Hepatocyte (in vitro differentiated cells): ENCODE results near the gene FZR1. TPM values are rescaled to one million over a fixed set of nuclear protein-coding genes. Genes with fewer than 3 reads are reported as not detected.

Source experiments
- DNase-seq: peaks from one replicate; pipeline ENCODE4 v3.0.0-alpha.2; 2016; ENCODE audit warnings: low spot score
- H2AFZ ChIP-seq: fragments of 200-600 bp; sonication (generic); 2 replicates; pipeline ENCODE4 v1.6.0; 2016; ENCODE audit warnings: antibody characterized with exemption, mild to moderate bottlenecking
- H3K27ac ChIP-seq: fragments of 200-600 bp; sonication (generic); 2 replicates; pipeline ENCODE4 v1.5.1; 2016; ENCODE audit warnings: mild to moderate bottlenecking
- H3K27me3 ChIP-seq: fragments of 200-600 bp; sonication (generic); 2 replicates; pipeline ENCODE4 v1.6.1; 2016
- H3K36me3 ChIP-seq: fragments of 200-600 bp; sonication (generic); replicated peaks from 2 replicates; pipeline ENCODE4 v1.5.1; 2016; ENCODE audit warnings: low read depth; ENCODE audit not compliant: insufficient read depth
- H3K4me1 ChIP-seq: fragments of 200-600 bp; sonication (generic); 2 replicates; pipeline ENCODE4 v1.5.1; 2016; ENCODE audit warnings: mild to moderate bottlenecking, moderate library complexity; ENCODE audit not compliant: insufficient read depth
- H3K4me2 ChIP-seq: fragments of 200-600 bp; sonication (generic); 2 replicates; pipeline ENCODE4 v1.6.0; 2016
- H3K4me3 ChIP-seq: fragments of 200-600 bp; sonication (generic); 2 replicates; pipeline ENCODE4 v1.5.1; 2016; ENCODE audit warnings: mild to moderate bottlenecking
- H3K79me2 ChIP-seq: fragments of 200-600 bp; sonication (generic); 2 replicates; pipeline ENCODE4 v1.6.0; 2017; ENCODE audit warnings: mild to moderate bottlenecking
- H3K9me2 ChIP-seq: fragments of 200-600 bp; sonication (generic); replicated peaks from 2 replicates; pipeline ENCODE4 v1.6.0; 2017; ENCODE audit warnings: mild to moderate bottlenecking; ENCODE audit not compliant: insufficient read depth
- H3K9me3 ChIP-seq: fragments of 200-600 bp; sonication (generic); 2 replicates; pipeline ENCODE4 v1.5.1; 2016; ENCODE audit warnings: low read depth, mild to moderate bottlenecking
- H4K20me1 ChIP-seq: fragments of 200-600 bp; sonication (generic); 2 replicates; pipeline ENCODE4 v1.6.0; 2016; ENCODE audit warnings: mild to moderate bottlenecking; ENCODE audit not compliant: insufficient read depth, poor library complexity, severe bottlenecking
- EZH2 ChIP-seq: fragments of 200-600 bp; sonication (generic); IDR thresholded peaks from 2 replicates; pipeline ENCODE4 v1.6.1; 2016; ENCODE audit warnings: antibody characterized with exemption, mild to moderate bottlenecking, borderline replicate concordance
- EZH2phosphoT487 ChIP-seq: fragments of 200-600 bp; sonication (generic); IDR thresholded peaks from one replicate; pipeline ENCODE4 v1.6.1; 2018; ENCODE audit warnings: antibody characterized with exemption, mild to moderate bottlenecking, low read depth, moderate library complexity; ENCODE audit not compliant: unreplicated experiment, severe bottlenecking
- WGBS: methylation state at CpG from one replicate; pipeline ENCODE4 v1.1.6; 2016; ENCODE audit warnings: low lambda C conversion rate; ENCODE audit errors: missing lambda C conversion rate; 5-methylcytosine and 5-hydroxymethylcytosine counted together
- polyA plus RNA-seq: library from polyadenylated mRNA; unstranded; fragments of >200 nt; fragmentation: Nextera tagmentation; extraction: Ambion mirVana; gene quantifications from 2 replicates; pipeline ENCODE4 v1.2.1, GENCODE V29; 2016
- total RNA-seq: library from RNA; depleted of rRNA; stranded (reverse); fragments of >200 nt; gene quantifications from 2 replicates; pipeline ENCODE4 v1.2.3, GENCODE V29; 2014
- TF ChIP-seq, protein P1 (sequence below): fragments of 200-600 bp; sonication (generic); IDR thresholded peaks from 2 replicates; pipeline ENCODE4 v1.5.1; 2016; ENCODE audit warnings: antibody characterized with exemption, mild to moderate bottlenecking; ENCODE audit not compliant: poor library complexity

FZR1 gene
- total and polyA plus RNA-seq, 2 experiments from 2014 or later = 32.1 to 51.0 TPM

DNA sequence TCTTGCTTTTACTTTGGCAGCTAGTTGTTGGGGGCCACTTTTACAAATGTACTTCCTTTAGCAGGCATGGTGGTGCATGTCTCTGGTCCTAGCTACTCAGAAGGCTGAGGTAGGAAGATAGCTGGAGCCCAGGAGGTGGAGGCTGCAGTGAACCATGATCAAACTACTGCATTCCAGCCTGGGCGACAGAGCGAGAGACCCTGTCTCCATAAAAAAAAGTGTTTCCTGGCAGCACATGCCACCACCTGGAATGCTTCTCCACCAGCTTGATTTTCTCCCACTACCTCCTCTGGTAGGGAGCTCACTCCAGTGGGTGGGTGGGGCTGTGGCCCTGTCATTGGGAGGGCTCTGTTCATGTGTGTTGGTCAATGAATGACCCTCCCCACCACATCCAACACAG, 12.5 kb downstream of the FZR1 start:
- H3K27ac ChIP-seq = no peak overlapping the region
- 85% methylated on average over 2 of the region's 2 CpGs for WGBS
- no peak overlapping the region for H3K4me2 ChIP-seq
- TF ChIP-seq, protein P1, sequence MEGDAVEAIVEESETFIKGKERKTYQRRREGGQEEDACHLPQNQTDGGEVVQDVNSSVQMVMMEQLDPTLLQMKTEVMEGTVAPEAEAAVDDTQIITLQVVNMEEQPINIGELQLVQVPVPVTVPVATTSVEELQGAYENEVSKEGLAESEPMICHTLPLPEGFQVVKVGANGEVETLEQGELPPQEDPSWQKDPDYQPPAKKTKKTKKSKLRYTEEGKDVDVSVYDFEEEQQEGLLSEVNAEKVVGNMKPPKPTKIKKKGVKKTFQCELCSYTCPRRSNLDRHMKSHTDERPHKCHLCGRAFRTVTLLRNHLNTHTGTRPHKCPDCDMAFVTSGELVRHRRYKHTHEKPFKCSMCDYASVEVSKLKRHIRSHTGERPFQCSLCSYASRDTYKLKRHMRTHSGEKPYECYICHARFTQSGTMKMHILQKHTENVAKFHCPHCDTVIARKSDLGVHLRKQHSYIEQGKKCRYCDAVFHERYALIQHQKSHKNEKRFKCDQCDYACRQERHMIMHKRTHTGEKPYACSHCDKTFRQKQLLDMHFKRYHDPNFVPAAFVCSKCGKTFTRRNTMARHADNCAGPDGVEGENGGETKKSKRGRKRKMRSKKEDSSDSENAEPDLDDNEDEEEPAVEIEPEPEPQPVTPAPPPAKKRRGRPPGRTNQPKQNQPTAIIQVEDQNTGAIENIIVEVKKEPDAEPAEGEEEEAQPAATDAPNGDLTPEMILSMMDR = no peak
- no peak for TF ChIP-seq EZH2
- no peak for TF ChIP-seq EZH2phosphoT487
- H3K4me1 ChIP-seq = peaks cover 7% of the 10 kb centered on the region
- no peaks in the 10 kb centered on the region for H3K9me3 ChIP-seq
- no peak overlapping the region for H3K4me3 ChIP-seq
- DNase-seq = no peak
- no peaks in the 10 kb centered on the region for H3K36me3 ChIP-seq
- H3K79me2 ChIP-seq = peaks cover 94% of the 10 kb centered on the region
- H3K9me2 ChIP-seq = no peaks in the 10 kb centered on the region
- H3K27me3 ChIP-seq = no peaks in the 10 kb centered on the region
- peaks cover 97% of the 10 kb centered on the region for H4K20me1 ChIP-seq
- H2AFZ ChIP-seq = no peak overlapping the region

DNA sequence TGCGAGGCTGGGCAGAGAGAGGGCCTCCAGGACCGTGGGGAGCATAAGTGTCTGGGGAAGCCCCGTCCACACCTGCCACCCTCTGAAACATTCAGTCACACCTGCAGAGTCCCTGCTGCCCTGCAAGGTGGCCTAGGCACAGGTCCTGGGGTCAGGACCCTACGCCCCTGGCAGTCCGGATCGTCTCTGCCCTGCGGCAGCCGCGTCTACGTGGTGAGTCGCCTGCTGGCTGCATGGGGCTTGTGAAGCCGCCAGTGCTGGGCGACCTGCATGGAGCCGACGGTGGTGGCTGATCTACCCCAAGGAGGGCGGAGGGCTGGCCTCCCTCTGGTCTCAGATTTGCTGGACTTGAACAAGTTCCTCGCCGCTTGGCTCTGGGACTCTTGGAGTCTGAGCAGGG, 13.0 kb downstream of the FZR1 start:
- H3K9me3 ChIP-seq = no peaks in the 10 kb centered on the region
- H3K9me2 ChIP-seq = no peaks in the 10 kb centered on the region
- no peak overlapping the region for H3K4me3 ChIP-seq
- H3K79me2 ChIP-seq = peaks cover 89% of the 10 kb centered on the region
- no peaks in the 10 kb centered on the region for H3K27me3 ChIP-seq
- DNase-seq = no peak
- H2AFZ ChIP-seq = no peak overlapping the region
- TF ChIP-seq EZH2 (no peak), EZH2phosphoT487 (no peak)
- TF ChIP-seq, protein P1 = no peak
- peaks cover 92% of the 10 kb centered on the region for H4K20me1 ChIP-seq
- H3K4me2 ChIP-seq = no peak overlapping the region
- H3K4me1 ChIP-seq = peaks cover 7% of the 10 kb centered on the region
- no peak overlapping the region for H3K27ac ChIP-seq
- no peaks in the 10 kb centered on the region for H3K36me3 ChIP-seq
- WGBS = 90% methylated on average over 18 of the region's 18 CpGs

DNA sequence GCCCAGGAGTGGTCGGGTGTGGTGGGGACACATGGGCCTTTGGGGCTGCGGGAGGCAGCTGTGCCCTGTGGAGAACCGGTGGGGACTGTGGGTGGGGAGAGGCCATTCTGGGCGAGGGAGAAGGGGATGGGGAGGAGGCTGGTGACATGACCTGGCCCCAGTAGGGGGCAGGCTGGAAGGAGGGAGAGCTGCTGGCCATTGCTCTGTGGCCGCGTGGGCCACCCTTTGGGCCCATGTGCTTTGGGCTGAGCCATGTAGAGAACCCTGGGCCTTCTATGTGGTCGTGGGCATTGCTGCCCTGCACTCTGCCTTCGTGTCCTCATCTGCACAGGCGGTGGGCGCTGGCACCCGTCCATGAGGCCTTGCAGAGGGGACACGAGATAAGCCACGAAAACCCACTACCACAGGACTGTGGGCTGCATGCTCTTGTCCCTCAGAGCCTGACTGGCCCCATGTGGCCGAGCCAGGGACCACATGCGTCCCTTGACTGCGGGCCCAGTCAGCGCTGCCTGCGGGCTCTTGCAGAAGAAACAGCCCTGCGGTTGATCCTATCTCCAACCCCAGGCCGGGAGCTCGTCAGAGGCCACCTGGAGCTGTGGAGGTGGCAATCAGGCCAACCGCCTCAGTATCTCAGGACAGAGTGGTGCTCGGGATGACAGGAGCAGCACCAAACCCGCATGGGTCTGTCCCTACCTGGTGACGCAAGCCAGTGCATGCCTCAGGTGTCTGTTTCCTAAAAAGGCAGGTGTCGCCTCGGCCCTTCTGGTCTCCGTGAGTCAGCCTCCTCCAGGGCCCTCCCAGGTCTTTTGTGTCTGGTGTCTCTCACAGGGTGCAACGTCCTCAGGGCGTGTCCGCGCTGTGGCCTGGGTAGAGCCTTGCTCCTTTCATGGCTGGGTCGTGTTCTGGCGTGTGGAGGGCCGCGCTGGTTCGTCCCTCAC, 14.3 kb downstream of the FZR1 start:
- Histone ChIP-seq H3K4me2 (no peak overlapping the region), H3K4me3 (no peak overlapping the region), H4K20me1 (peaks cover 79% of the 10 kb centered on the region), H3K4me1 (peaks cover 7% of the 10 kb centered on the region), H3K9me2 (no peaks in the 10 kb centered on the region), H3K36me3 (no peaks in the 10 kb centered on the region), H3K9me3 (no peaks in the 10 kb centered on the region), H3K27ac (no peak overlapping the region), H2AFZ (no peak overlapping the region), H3K79me2 (peaks cover 76% of the 10 kb centered on the region), H3K27me3 (no peaks in the 10 kb centered on the region)
- 88% methylated on average over 35 of the region's 37 CpGs for WGBS
- TF ChIP-seq EZH2phosphoT487 = no peak
- TF ChIP-seq, protein P1 = no peak
- no peak for TF ChIP-seq EZH2
- DNase-seq = peak; percentile 51
